Upper lobe of right lung (tissue), 1 donor: ENCODE measurements around the gene ABR. TPM values are rescaled to one million over a fixed set of nuclear protein-coding genes. Genes with fewer than 3 reads are reported as not detected.

Experiments used
- ATAC-seq: fragments of 200-7000 bp; cut with Tn5 transposase; one replicate; pipeline ENCODE4 v1.9.1; 2020; ENCODE audit warnings: mild to moderate bottlenecking, moderate library complexity
- DNase-seq: peaks from one replicate; pipeline ENCODE4 v3.0.0-alpha.2; 2020
- H3K27ac ChIP-seq: fragments of 200-600 bp; one replicate; pipeline ENCODE4 v1.8.0; 2022
- H3K27me3 ChIP-seq: fragments of 200-600 bp; one replicate; pipeline ENCODE4 v1.8.0; 2022; ENCODE audit warnings: mild to moderate bottlenecking
- H3K36me3 ChIP-seq: fragments of 200-600 bp; one replicate; pipeline ENCODE4 v1.8.0; 2022
- H3K4me1 ChIP-seq: fragments of 200-600 bp; one replicate; pipeline ENCODE4 v1.8.0; 2022
- H3K4me3 ChIP-seq: fragments of 200-600 bp; one replicate; pipeline ENCODE4 v1.8.0; 2022; ENCODE audit warnings: mild to moderate bottlenecking
- H3K9me3 ChIP-seq: fragments of 200-600 bp; one replicate; pipeline ENCODE4 v1.8.0; 2022
- intact Hi-C: fragments of 100-400 bp; cut with DNase I; formaldehyde crosslinking; loops from one replicate; pipeline ENCODE4 v1.11.0; 2022
- total RNA-seq: library from RNA; stranded (reverse); fragmentation: NEBNext Ultra II Directional; extraction: Animal tissue kit (Norgen Biotek cat#: 25700); gene quantifications from one replicate; pipeline ENCODE4 v1.2.1, GENCODE V29; 2021
- TF ChIP-seq, protein P1 (sequence below): fragments of 200-600 bp; IDR thresholded peaks from one replicate; pipeline ENCODE4 v1.8.0; 2022; ENCODE audit warnings: antibody characterized with exemption
- donor health status: DM: no; HTN: yes; CAD: no; lungs with severe emphysema.

ABR gene
- total RNA-seq, 1 donor from 2014 or later = 185 TPM

DNA sequence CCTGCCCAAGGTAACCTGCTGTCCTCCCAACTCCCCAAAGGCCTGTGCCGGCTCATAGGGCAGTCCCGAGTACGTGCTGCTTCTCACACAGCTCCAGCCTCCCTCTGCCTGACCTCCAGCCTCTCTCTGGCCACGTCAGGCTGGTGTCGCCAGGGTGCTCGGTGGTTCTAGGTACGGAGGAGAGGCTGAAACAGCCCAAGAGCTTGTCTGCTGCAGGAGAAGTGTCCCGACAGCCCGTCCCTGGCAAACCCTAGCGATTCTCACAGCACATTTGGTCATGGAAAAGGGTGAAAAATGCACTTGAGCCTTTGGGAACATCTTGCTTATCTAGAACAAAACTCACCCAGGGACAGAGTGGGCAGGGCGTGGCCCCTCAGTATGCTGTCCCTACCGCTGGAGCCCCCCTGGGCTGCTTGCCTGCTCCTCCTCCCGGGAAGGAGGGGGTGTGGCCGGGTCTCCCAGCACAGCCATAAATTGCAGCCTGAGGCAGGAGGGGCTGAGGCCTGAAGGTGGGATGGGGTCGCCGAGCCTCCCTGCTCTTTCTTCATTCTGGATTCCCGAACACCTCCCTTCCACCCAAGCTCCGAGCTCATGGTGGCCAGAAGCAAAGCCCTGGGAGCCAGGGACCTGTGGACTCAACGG is 142.4 kb downstream of the ABR start:
- DNase-seq (no peak), ATAC-seq (no peak)
- TF ChIP-seq, protein P1, sequence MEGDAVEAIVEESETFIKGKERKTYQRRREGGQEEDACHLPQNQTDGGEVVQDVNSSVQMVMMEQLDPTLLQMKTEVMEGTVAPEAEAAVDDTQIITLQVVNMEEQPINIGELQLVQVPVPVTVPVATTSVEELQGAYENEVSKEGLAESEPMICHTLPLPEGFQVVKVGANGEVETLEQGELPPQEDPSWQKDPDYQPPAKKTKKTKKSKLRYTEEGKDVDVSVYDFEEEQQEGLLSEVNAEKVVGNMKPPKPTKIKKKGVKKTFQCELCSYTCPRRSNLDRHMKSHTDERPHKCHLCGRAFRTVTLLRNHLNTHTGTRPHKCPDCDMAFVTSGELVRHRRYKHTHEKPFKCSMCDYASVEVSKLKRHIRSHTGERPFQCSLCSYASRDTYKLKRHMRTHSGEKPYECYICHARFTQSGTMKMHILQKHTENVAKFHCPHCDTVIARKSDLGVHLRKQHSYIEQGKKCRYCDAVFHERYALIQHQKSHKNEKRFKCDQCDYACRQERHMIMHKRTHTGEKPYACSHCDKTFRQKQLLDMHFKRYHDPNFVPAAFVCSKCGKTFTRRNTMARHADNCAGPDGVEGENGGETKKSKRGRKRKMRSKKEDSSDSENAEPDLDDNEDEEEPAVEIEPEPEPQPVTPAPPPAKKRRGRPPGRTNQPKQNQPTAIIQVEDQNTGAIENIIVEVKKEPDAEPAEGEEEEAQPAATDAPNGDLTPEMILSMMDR = no peak
- Histone ChIP-seq H3K9me3 (no peaks in the 10 kb centered on the region), H3K4me1 (peaks cover 12% of the 10 kb centered on the region), H3K27ac (no peak overlapping the region), H3K4me3 (no peak overlapping the region), H3K36me3 (peaks cover 9% of the 10 kb centered on the region), H3K27me3 (no peaks in the 10 kb centered on the region)
- intact Hi-C loops = no loop called here

DNA sequence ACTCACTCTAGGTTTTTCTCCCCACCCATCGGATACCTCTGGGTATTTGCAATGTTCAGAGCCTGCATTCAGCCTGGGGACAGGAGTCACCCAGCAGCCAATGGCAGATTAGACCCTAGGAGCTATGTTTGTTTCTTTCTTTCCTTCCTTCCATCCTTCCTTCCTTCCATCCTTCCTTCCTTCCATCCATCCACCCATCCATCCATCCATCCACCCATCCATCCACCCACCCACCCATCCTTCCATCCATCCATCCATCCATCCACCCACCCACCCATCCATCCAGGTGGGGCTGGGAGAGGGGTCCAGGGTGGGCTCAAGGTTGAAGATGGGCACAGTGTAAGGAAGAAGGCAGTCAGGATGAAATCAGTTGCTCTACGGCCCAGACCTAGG is 142.9 kb downstream of the ABR start:
- H3K9me3 ChIP-seq = no peaks in the 10 kb centered on the region
- ATAC-seq (no peak), DNase-seq (no peak)
- no peaks in the 10 kb centered on the region for H3K27me3 ChIP-seq
- no peak overlapping the region for H3K4me3 ChIP-seq
- H3K4me1 ChIP-seq = peaks cover 12% of the 10 kb centered on the region
- TF ChIP-seq, protein P1 = no peak
- no peak overlapping the region for H3K27ac ChIP-seq
- intact Hi-C loops = no loop called here
- peaks cover 7% of the 10 kb centered on the region for H3K36me3 ChIP-seq

DNA sequence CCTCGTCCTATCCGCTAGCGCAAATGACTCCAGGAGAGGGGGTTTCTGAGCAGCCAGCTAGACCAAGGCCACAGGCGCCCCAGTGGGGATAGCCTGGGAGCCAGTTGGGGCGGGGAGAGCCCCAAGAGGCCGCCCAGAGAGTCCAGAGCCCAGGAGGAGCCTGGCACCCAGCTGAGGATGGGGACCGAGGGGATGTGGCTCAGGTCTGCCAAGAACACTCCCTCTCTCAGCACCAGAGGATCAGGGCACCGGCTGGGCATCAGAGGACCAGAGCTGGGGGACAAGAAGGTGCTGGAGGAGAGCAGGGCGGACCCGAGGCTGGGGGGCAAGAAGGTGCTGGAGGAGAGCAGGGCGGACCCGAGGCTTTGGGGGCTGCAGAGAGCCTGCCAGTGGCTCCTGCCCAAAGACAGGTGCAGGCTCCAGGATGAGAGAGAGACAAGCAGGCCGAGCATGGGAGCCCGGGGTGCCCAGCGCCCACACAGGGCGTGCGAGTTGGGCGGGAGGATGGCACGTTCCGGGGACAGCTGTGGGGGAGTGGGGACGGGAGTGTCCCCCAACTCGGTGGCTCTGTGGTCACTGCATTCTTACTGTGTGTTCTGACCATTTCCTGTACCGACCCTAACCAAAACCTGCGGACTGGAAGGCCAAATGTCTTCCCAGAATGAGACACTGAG is 143.5 kb downstream of the ABR start:
- no peak for ATAC-seq
- DNase-seq = no peak
- intact Hi-C loops = no loop called here
- Histone ChIP-seq H3K27ac (no peak overlapping the region), H3K36me3 (peaks cover 7% of the 10 kb centered on the region), H3K9me3 (no peaks in the 10 kb centered on the region), H3K4me3 (no peak overlapping the region), H3K4me1 (peaks cover 12% of the 10 kb centered on the region), H3K27me3 (no peaks in the 10 kb centered on the region)
- TF ChIP-seq, protein P1 = no peak

DNA sequence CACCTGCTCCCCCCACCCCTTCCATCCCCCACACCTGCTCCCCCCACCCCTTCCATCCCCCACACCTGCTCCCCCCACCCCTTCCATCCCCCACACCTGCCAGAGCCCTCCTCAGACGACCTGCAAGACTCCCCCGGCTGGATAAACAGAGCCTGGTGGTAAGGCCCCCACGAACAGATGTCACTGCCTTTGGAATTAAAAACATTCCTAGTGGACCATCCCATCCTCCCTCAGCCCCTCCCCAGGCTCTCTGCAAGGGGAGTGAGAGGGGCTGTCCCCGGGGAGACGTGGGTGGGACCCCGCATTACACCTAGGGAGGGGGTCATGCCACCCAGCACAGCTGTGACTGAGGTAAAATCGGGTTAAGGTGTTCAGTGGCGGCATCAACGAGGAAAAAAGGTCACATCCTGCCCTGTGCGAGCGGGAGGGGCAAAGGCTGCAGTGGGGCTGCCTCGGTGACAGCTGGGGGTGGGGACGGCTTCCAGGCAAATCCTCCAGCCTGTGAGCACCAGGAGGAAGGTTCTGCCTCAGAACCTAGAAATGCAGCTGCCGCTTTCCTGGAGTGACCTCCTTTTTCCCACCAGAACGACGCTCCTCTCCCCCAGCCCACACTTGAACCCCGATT is 144.1 kb downstream of the ABR start:
- H3K9me3 ChIP-seq = no peaks in the 10 kb centered on the region
- H3K4me1 ChIP-seq = peaks cover 18% of the 10 kb centered on the region
- H3K36me3 ChIP-seq = peaks cover 7% of the 10 kb centered on the region
- TF ChIP-seq, protein P1 = no peak
- no peak overlapping the region for H3K4me3 ChIP-seq
- no peak for DNase-seq
- no peak for ATAC-seq
- no peak overlapping the region for H3K27ac ChIP-seq
- intact Hi-C loops = no loop called here
- H3K27me3 ChIP-seq = no peaks in the 10 kb centered on the region

DNA sequence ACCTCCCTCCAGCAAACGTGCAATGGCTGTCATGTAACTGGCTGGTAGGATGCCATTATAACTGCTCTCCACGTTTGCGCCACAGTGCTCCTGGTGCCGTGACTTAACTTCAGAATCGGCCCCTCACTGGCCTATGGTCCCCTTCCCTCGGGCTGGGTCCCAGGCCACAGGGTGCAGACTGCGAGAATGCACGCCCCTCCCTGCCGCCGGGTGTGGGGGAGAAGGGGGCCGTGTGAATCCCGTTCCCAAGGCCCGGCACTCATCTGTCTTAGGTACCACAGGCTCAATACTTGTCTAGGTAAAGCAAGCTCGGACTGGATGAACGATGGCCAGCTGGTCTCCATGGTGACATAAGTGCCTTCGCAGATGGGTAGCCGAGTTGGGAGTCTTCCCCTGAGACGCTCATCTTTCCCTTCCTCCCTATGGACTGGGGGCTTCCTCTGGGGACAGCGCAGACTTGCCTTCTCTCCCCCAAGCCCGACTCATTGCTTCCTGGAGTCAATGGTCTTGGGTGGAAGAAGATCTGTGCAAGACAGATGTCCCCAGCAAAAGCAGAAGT is 145.1 kb downstream of the ABR start:
- H3K27ac ChIP-seq = no peak overlapping the region
- no peaks in the 10 kb centered on the region for H3K9me3 ChIP-seq
- H3K36me3 ChIP-seq = peaks cover 7% of the 10 kb centered on the region
- DNase-seq = no peak
- H3K4me3 ChIP-seq = no peak overlapping the region
- intact Hi-C loops = no loop called here
- TF ChIP-seq, protein P1 = no peak
- no peaks in the 10 kb centered on the region for H3K27me3 ChIP-seq
- H3K4me1 ChIP-seq = peaks cover 14% of the 10 kb centered on the region
- no peak for ATAC-seq
